ENCODE data around the gene ADGRL3. TPM values are rescaled to one million over a fixed set of nuclear protein-coding genes. Genes with fewer than 3 reads are reported as not detected.

Gene ADGRL3
- total RNA-seq, 1 donor from 2014 or later = 44.8 TPM

- no peaks in the 10 kb centered on the region for H3K27me3 Mint-ChIP-seq (ENCODE audit: unreplicated experiment)
- no peaks in the 10 kb centered on the region for H3K4me1 Mint-ChIP-seq (ENCODE audit: unreplicated experiment)
- no peak overlapping the region for H3K4me3 Mint-ChIP-seq (ENCODE audit: unreplicated experiment)
- TF ChIP-seq CTCF (IDR thresholded peaks at IDR 0.05; ENCODE audit: unreplicated experiment) = no peak
- no peak for DNase-seq (ENCODE audit: low spot score)
- H3K27ac Mint-ChIP-seq (ENCODE audit: unreplicated experiment) = no peak overlapping the region
- H3K9me3 Mint-ChIP-seq (ENCODE audit: unreplicated experiment) = no peaks in the 10 kb centered on the region
- H3K36me3 Mint-ChIP-seq (ENCODE audit: low read depth, unreplicated experiment) = no peaks in the 10 kb centered on the region
Observed at GRCh38 chr4:61405307-61405706, 205.2 kb downstream of the ADGRL3 start.

GRCh38 chr4:61406677-61407076, 206.6 kb downstream of the ADGRL3 start:
- TF ChIP-seq CTCF (IDR thresholded peaks at IDR 0.05; ENCODE audit: unreplicated experiment) = no peak
- H3K36me3 Mint-ChIP-seq (ENCODE audit: low read depth, unreplicated experiment) = no peaks in the 10 kb centered on the region
- H3K4me1 Mint-ChIP-seq (ENCODE audit: unreplicated experiment) = no peaks in the 10 kb centered on the region
- no peak overlapping the region for H3K4me3 Mint-ChIP-seq (ENCODE audit: unreplicated experiment)
- H3K27ac Mint-ChIP-seq (ENCODE audit: unreplicated experiment) = no peak overlapping the region
- no peaks in the 10 kb centered on the region for H3K27me3 Mint-ChIP-seq (ENCODE audit: unreplicated experiment)
- H3K9me3 Mint-ChIP-seq (ENCODE audit: unreplicated experiment) = no peaks in the 10 kb centered on the region
- DNase-seq (ENCODE audit: low spot score) = no peak

GRCh38 chr4:61407642-61408618, 207.8 kb downstream of the ADGRL3 start:
- H3K27me3 Mint-ChIP-seq (ENCODE audit: unreplicated experiment) = no peaks in the 10 kb centered on the region

GRCh38 chr4:61408861-61409260, 208.7 kb downstream of the ADGRL3 start:
- no peak for DNase-seq (ENCODE audit: low spot score)
- no peaks in the 10 kb centered on the region for H3K4me1 Mint-ChIP-seq (ENCODE audit: unreplicated experiment)
- H3K4me3 Mint-ChIP-seq (ENCODE audit: unreplicated experiment) = no peak overlapping the region
- no peaks in the 10 kb centered on the region for H3K27me3 Mint-ChIP-seq (ENCODE audit: unreplicated experiment)
- no peak for TF ChIP-seq CTCF (IDR thresholded peaks at IDR 0.05; ENCODE audit: unreplicated experiment)
- H3K27ac Mint-ChIP-seq (ENCODE audit: unreplicated experiment) = no peak overlapping the region
- H3K36me3 Mint-ChIP-seq (ENCODE audit: low read depth, unreplicated experiment) = no peaks in the 10 kb centered on the region
- H3K9me3 Mint-ChIP-seq (ENCODE audit: unreplicated experiment) = no peaks in the 10 kb centered on the region

More at GRCh38 chr4:61407642-61408618, 207.8 kb downstream of the ADGRL3 start:
- no peak for TF ChIP-seq CTCF (IDR thresholded peaks at IDR 0.05; ENCODE audit: unreplicated experiment)
- Mint-ChIP-seq H3K36me3 (ENCODE audit: low read depth, unreplicated experiment) (no peaks in the 10 kb centered on the region), H3K4me3 (ENCODE audit: unreplicated experiment) (no peak overlapping the region), H3K27ac (ENCODE audit: unreplicated experiment) (no peak overlapping the region), H3K4me1 (ENCODE audit: unreplicated experiment) (no peaks in the 10 kb centered on the region), H3K9me3 (ENCODE audit: unreplicated experiment) (no peaks in the 10 kb centered on the region)
- DNase-seq (ENCODE audit: low spot score) = no peak

- no peak for TF ChIP-seq CTCF (IDR thresholded peaks at IDR 0.05; ENCODE audit: unreplicated experiment)
- H3K9me3 Mint-ChIP-seq (ENCODE audit: unreplicated experiment) = no peaks in the 10 kb centered on the region
- no peaks in the 10 kb centered on the region for H3K4me1 Mint-ChIP-seq (ENCODE audit: unreplicated experiment)
- H3K36me3 Mint-ChIP-seq (ENCODE audit: low read depth, unreplicated experiment) = no peaks in the 10 kb centered on the region
- no peaks in the 10 kb centered on the region for H3K27me3 Mint-ChIP-seq (ENCODE audit: unreplicated experiment)
- no peak overlapping the region for H3K27ac Mint-ChIP-seq (ENCODE audit: unreplicated experiment)
- H3K4me3 Mint-ChIP-seq (ENCODE audit: unreplicated experiment) = no peak overlapping the region
- DNase-seq (ENCODE audit: low spot score) = no peak
Observed at GRCh38 chr4:61411241-61411640, 211.1 kb downstream of the ADGRL3 start.

Measured in endothelial cell (in vitro differentiated cells).